Measurements from ENCODE around the gene COL5A1.
"Not testable (repeated sequence)": the region's sequence is repeated elsewhere in the genome, so short reads cannot be mapped to it uniquely, and the experiment has no call there.

Gene COL5A1

DNA sequence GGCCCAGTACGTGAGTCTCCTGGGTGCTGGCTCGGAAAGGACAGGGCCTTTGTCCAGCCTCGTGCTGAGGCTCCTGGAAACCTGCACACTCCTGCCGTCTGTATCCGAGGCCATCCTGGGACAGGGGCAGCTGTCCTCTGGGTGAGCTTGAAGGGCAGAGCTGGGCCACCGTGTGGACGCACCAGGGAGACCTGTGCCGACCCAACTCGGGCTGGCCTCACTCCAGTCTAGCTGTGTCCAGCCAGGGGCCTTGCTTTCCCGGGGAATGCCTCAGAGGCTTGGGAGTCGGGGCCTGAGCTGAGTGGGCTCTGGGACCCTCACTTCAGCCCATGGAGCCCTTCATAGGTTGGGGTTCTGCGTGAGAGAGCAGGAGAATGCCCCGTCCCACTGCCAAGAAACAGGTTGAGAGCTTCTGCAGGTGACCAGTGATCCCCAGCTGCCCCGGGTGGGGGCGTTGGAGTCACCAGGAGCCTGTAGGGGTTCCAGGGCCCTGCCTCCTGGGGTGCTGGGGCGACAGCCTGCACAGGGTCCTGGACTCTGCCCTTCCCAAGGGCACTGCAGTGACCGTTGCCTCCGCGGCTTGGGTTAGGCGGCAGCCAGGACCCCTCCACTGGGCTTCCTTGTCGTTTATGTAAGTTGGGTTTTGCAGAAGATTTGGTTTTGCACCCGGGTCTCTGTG is 60.1 kb downstream of the COL5A1 start:
- DNase-seq (ENCODE audit: low read depth): no peak
- no peak overlapping the region for H3K4me3 ChIP-seq (ENCODE audit: low read depth, low read length)
- TF ChIP-seq, protein P1, sequence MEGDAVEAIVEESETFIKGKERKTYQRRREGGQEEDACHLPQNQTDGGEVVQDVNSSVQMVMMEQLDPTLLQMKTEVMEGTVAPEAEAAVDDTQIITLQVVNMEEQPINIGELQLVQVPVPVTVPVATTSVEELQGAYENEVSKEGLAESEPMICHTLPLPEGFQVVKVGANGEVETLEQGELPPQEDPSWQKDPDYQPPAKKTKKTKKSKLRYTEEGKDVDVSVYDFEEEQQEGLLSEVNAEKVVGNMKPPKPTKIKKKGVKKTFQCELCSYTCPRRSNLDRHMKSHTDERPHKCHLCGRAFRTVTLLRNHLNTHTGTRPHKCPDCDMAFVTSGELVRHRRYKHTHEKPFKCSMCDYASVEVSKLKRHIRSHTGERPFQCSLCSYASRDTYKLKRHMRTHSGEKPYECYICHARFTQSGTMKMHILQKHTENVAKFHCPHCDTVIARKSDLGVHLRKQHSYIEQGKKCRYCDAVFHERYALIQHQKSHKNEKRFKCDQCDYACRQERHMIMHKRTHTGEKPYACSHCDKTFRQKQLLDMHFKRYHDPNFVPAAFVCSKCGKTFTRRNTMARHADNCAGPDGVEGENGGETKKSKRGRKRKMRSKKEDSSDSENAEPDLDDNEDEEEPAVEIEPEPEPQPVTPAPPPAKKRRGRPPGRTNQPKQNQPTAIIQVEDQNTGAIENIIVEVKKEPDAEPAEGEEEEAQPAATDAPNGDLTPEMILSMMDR (IDR thresholded peaks at IDR 0.05; ENCODE audit: insufficient read depth, low read depth, low read length, missing control alignments): no peak

DNA sequence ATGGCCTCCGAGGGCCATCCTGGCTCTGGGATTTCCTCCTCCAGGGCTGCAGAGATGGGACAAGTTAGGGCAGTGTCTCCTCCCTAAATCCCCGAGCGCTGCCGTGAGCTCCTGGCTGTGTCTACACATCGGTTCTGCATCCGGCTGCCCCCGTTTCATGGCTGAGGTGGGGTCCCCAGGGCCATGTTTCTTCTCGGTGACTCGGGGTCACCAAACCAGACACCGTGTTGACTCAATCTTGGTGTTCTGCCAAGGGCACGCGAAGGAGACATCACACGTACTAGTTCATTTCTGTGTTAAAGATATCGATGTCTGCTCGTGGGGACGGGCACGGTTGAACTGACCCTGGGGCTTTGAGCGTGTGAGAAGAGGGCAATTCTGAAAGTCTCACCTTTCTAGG is 60.7 kb downstream of the COL5A1 start:
- TF ChIP-seq, protein P1 (IDR thresholded peaks at IDR 0.05; ENCODE audit: insufficient read depth, low read depth, low read length, missing control alignments): no peak
- DNase-seq (ENCODE audit: low read depth): no peak
- H3K4me3 ChIP-seq (ENCODE audit: low read depth, low read length): no peak overlapping the region

DNA sequence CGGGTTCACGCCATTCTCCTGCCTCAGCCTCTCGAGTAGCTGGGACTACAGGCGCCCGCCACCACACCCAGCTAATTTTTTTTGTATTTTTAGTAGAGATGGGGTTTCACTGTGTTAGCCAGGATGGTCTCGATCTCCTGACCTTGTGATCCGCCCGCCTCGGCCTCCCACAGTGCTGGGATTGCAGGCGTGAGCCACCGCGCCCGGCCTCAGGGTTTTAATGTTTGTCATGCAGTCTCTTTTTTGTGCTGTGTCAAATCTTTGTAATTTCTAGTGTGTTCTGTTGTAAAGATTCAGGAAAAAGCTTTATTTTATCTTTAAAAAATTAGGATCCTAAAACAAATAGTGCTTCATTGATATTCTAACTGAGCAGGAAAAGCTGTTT is 62.1 kb downstream of the COL5A1 start:
- not testable (repeated sequence) for DNase-seq (ENCODE audit: low read depth); H3K4me3 ChIP-seq (ENCODE audit: low read depth, low read length)

DNA sequence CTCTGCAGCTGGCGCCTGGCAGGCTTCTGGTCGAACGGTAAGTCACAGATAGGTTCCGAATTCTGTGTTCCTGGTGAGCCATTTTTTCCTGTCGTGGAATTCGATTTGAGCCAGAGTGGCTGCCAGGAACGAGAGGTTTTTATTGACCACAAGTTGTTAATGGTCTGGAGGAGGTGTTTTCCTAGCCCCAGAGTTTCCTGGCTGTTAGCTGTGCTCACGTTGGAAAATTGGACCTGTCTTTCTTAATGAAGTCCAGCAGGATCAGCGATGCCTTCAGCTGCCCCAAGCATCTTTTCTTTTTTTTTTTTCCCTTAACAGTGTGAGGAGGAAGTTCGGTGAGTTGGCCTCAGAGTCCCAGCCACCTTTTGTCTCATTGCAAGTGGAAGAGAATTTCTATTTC is 62.9 kb downstream of the COL5A1 start:
- DNase-seq (ENCODE audit: low read depth): no peak
- TF ChIP-seq, protein P1 (IDR thresholded peaks at IDR 0.05; ENCODE audit: insufficient read depth, low read depth, low read length, missing control alignments): no peak
- no peak overlapping the region for H3K4me3 ChIP-seq (ENCODE audit: low read depth, low read length)

DNA sequence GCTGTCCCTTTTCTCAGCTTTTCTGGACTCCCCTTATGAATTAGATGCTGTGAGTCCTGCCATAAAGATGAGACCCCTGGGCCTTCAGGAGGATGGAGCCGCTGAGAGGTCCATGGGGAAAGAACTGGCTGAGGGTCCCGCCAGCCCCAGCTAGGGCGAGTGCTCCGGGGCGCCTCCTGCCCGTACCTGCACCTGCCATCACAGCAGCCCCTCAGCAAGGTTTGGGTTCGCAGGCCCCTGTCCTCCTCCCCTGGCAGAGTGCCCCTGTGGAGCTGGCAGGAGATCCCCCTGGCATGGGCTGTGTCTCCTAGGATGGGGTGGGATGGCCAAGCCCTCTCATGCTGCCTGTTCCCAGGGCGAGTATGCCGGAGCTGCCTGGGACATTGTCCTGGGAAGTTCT is 64.2 kb downstream of the COL5A1 start:
- no peak for DNase-seq (ENCODE audit: low read depth)

DNA sequence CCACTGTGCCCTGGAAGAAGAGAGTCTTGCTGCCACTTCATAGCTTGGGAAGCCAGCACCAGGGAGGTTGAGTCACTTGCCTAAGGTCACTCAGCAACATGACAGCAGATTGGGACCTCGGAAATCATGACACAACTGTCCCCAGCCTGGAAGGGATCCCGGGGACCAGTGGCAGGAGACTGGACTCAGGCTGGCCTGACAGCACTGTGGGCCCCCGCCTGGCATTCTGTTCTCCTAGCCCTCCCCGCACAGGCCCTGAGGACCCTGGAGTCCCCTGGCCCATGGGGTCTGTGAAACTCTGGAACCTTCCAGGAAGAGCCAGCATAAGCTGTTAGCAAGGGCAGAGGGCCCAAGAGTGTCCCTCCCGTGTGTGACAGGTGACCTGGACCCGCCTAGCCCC is 64.9 kb downstream of the COL5A1 start:
- TF ChIP-seq, protein P1 (IDR thresholded peaks at IDR 0.05; ENCODE audit: insufficient read depth, low read depth, low read length, missing control alignments): no peak

More for the DNA sequence above, 64.2 kb downstream of the COL5A1 start:
- TF ChIP-seq, protein P1 (IDR thresholded peaks at IDR 0.05; ENCODE audit: insufficient read depth, low read depth, low read length, missing control alignments): no peak
- H3K4me3 ChIP-seq (ENCODE audit: low read depth, low read length): no peak overlapping the region

DNA sequence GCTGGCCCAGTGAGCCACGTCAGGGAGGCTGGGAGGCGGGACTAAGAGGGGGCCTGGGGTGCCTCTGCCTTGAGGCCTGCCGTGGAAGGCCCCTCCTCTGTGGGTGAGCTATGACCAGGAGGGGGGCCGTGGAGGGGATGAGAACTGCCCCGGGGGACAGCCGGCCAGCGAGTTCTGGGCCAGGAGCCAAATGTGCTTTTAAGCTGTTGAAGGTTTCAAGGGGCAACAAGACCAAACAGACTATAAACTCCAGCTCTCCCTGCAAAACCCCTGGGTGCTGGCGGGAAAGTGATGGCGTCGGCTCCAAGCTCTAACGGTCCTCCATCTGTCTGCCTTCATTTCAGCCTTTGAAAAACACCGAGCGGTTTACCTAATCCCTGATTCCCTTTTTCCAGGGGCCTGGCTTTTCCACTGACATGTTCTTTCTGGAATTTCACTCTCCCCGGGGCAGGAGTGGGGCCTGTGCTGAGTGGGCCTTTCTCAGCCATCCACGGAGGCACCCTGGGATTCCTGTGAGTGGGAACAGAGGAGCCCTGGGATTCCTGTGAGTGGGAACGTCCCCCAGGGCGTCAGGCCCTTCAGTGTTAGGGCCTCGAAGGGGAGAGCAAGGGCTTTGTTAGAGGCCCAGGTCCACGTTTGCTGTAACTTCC is 65.6 kb downstream of the COL5A1 start:
- DNase-seq (ENCODE audit: low read depth): no peak
- TF ChIP-seq, protein P1 (IDR thresholded peaks at IDR 0.05; ENCODE audit: insufficient read depth, low read depth, low read length, missing control alignments): no peak
- no peak overlapping the region for H3K4me3 ChIP-seq (ENCODE audit: low read depth, low read length)

More for the DNA sequence above, 64.9 kb downstream of the COL5A1 start:
- DNase-seq (ENCODE audit: low read depth): no peak
- no peak overlapping the region for H3K4me3 ChIP-seq (ENCODE audit: low read depth, low read length)

All from GM12865 (cell line).